Esophagus squamous epithelium (tissue), 5 donors: ENCODE results near the gene AKAP12. TPM values are rescaled to one million over a fixed set of nuclear protein-coding genes. Genes with fewer than 3 reads are reported as not detected.
A peak's percentile ranks its signal among the peaks of the same experiment; 100 is the strongest.

ENCODE experiments used
- DNase-seq: peaks from one replicate; lab custom pipeline; 2025; lab: John Stamatoyannopoulos, UW
- H3K27ac ChIP-seq, 4 donors: fragments of 200-600 bp; sonication (generic); one replicate each; pipeline ENCODE4 v1.5.1; 2016 to 2019; ENCODE audit warnings: mild to moderate bottlenecking in 1 of 4
- H3K27me3 ChIP-seq, 4 donors: fragments of 200-600 bp; sonication (generic); 1 replicate in 3 of 4; 2 replicates in 1 of 4; pipeline versions ENCODE4 v1.5.1 to v1.6.0; 2017 to 2021; ENCODE audit warnings: antibody characterized with exemption in 1 of 4
- H3K36me3 ChIP-seq, 3 donors: fragments of 200-600 bp; sonication (generic); one replicate each; pipeline ENCODE4 v1.5.1; 2016 to 2019
- H3K4me1 ChIP-seq, 3 donors: fragments of 200-600 bp; sonication (generic); one replicate each; pipeline ENCODE4 v1.5.1; 2017 to 2019
- H3K4me3 ChIP-seq, 4 donors: fragments of 200-600 bp; sonication (generic); 1 replicate in 3 of 4; 2 replicates in 1 of 4; pipeline ENCODE4 v1.5.1; 2016 to 2019; ENCODE audit warnings: mild to moderate bottlenecking in 2 of 4, moderate library complexity in 1 of 4
- H3K9me3 ChIP-seq, 3 donors: fragments of 200-600 bp; sonication (generic); one replicate each; pipeline ENCODE4 v1.5.1; 2016 to 2019
- CTCF ChIP-seq, 6 experiments: fragments of 450-650 bp in 4 of 6; fragments of 200-600 bp in 2 of 6; sonication (generic) in 2 of 6; IDR thresholded peaks; one replicate each; pipeline ENCODE4 v1.5.1; 2016 to 2019; ENCODE audit warnings: antibody characterized with exemption in 6 of 6, mild to moderate bottlenecking in 4 of 6, moderate library complexity in 4 of 6
- POLR2A ChIP-seq, 4 donors: fragments of 450-650 bp; IDR thresholded peaks; one replicate each; pipeline ENCODE4 v1.6.1; 2017; ENCODE audit warnings: antibody characterized with exemption in 4 of 4, mild to moderate bottlenecking in 4 of 4, moderate library complexity in 3 of 4
- WGBS, 2 donors: methylation state at CpG; one replicate each; pipeline ENCODE4 v1.1.5; 2018; 5-methylcytosine and 5-hydroxymethylcytosine counted together
- intact Hi-C: fragments of 100-400 bp; cut with DNase I; formaldehyde crosslinking; loops from one replicate; pipeline ENCODE4 v1.15.0; 2022
- total RNA-seq, 4 donors: library from RNA; depleted of rRNA; stranded (reverse); fragments of >200 nt; gene quantifications; one replicate each; pipeline ENCODE4 v1.1.0, GENCODE V29; 2016
- donor health status: DM: yes; HTN: yes; CAD: no.

AKAP12 gene
- total RNA-seq, 4 donors from 2014 or later: 1.7 to 66.6 (median 11.4) TPM

- DNase-seq: no peak
- H3K27me3 ChIP-seq: no peaks in the 10 kb centered on the region
- no peak for TF ChIP-seq CTCF (IDR thresholded peaks at IDR 0.05)
- no peak for TF ChIP-seq POLR2A (IDR thresholded peaks at IDR 0.05)
- no peak overlapping the region for H3K4me3 ChIP-seq
- intact Hi-C loops: no loop called here
- no peaks in the 10 kb centered on the region for H3K36me3 ChIP-seq
- H3K27ac ChIP-seq: no peak overlapping the region
- 67 to 76% methylated on average over 4 of the region's 4 CpGs for WGBS, 2 donors
- peaks cover 0 to 11% (median 0%) of the 10 kb centered on the region in 3 donors for H3K4me1 ChIP-seq
- H3K9me3 ChIP-seq: no peaks in the 10 kb centered on the region
Observed at GRCh38 chr6:151275566-151275965, 35.8 kb downstream of the AKAP12 start.

- intact Hi-C loops: no loop called here
- DNase-seq: no peak
- Histone ChIP-seq H3K9me3 (no peaks in the 10 kb centered on the region), H3K36me3 (no peaks in the 10 kb centered on the region), H3K4me1 (peaks cover 0 to 6% (median 0%) of the 10 kb centered on the region in 3 donors), H3K27me3 (no peaks in the 10 kb centered on the region), H3K4me3 (no peak overlapping the region), H3K27ac (peak overlapping the region in 3 of 4 donors; percentile 30 to 64 (median 61))
- TF ChIP-seq CTCF (IDR thresholded peaks at IDR 0.05) (peak in 2 of 6 experiments; percentile 15 to 27), POLR2A (IDR thresholded peaks at IDR 0.05) (no peak)
- 41 to 55% methylated on average over 4 of the region's 4 CpGs for WGBS, 2 donors
Observed at GRCh38 chr6:151276112-151276740, 36.5 kb downstream of the AKAP12 start.

GRCh38 chr6:151279891-151280290 lies 40.1 kb downstream of the AKAP12 start:
- no peaks in the 10 kb centered on the region for H3K36me3 ChIP-seq
- H3K27me3 ChIP-seq: no peaks in the 10 kb centered on the region
- H3K9me3 ChIP-seq: no peaks in the 10 kb centered on the region
- peaks cover 2 to 23% (median 6%) of the 10 kb centered on the region in 3 donors for H3K4me1 ChIP-seq
- H3K4me3 ChIP-seq: no peak overlapping the region
- DNase-seq: no peak
- H3K27ac ChIP-seq: no peak overlapping the region
- TF ChIP-seq POLR2A (IDR thresholded peaks at IDR 0.05): no peak
- TF ChIP-seq CTCF (IDR thresholded peaks at IDR 0.05): no peak
- intact Hi-C loops: no loop called here
- 85 to 93% methylated on average over 2 of the region's 2 CpGs for WGBS, 2 donors

- no peak overlapping the region for H3K27ac ChIP-seq
- 89% methylated on average over 4 of the region's 4 CpGs for WGBS, 2 donors
Observed at GRCh38 chr6:151280859-151281258, 41.1 kb downstream of the AKAP12 start.

More at GRCh38 chr6:151280859-151281258, 41.1 kb downstream of the AKAP12 start:
- no peaks in the 10 kb centered on the region for H3K36me3 ChIP-seq
- no peak overlapping the region for H3K4me3 ChIP-seq
- DNase-seq: no peak
- no peaks in the 10 kb centered on the region for H3K27me3 ChIP-seq
- intact Hi-C loops: no loop called here
- H3K4me1 ChIP-seq: peaks cover 2 to 33% (median 9%) of the 10 kb centered on the region in 3 donors
- TF ChIP-seq POLR2A (IDR thresholded peaks at IDR 0.05) (no peak), CTCF (IDR thresholded peaks at IDR 0.05) (no peak)
- no peaks in the 10 kb centered on the region for H3K9me3 ChIP-seq
